Heart left ventricle (tissue), 13 donors: ENCODE results near the gene CCL2.

ENCODE experiments used
- POLR2A ChIP-seq, 2 donors: fragments of 450-650 bp; IDR thresholded peaks; one replicate each; pipeline ENCODE4 v1.6.1; 2017; ENCODE audit warnings: antibody characterized with exemption in 2 of 2, mild to moderate bottlenecking in 2 of 2, moderate library complexity in 2 of 2
- TF ChIP-seq, protein P1 (sequence below), 12 donors: fragments of 200-600 bp; sonication (generic) in 4 of 12; IDR thresholded peaks; one replicate each; pipeline versions ENCODE4 v1.5.0 to v1.8.0; 2018 to 2022; ENCODE audit warnings: antibody characterized with exemption in 12 of 12, mild to moderate bottlenecking in 5 of 12
- donor health status: ischemic (EF 13 %, LVEDD 7.1; RV severe dilation, severe dysfunction).
- donor health status: DM: no; HTN: yes; CAD: no.
- donor health status: DM: no; HTN: no; CAD: no.
- donor health status: ischemic (EF 25% LVEDD 6.9; RV normal size, moderate dysfunction).
- donor health status: ischemic (EF 25% LVEDD 5.7; RV mildly dilated, moderate dysfunction).
- donor health status: ischemic (EF 35%, LVEDD 5.7; RV mildly dilated, moderate dysfunction).
- donor health status: nonischemic (EF 11% LVEDD 7.7; RV severe dilation, severe dysfunction).
- donor health status: DM: yes; HTN: yes; CAD: no.
- donor health status: PGD.
- donor health status: ischemic (EF 29% LVEDD 5.4; RV normal size, mild dysfunction).
- donor health status: nonischemic (EF 23%, LVEDD 6.1; RV moderate dilation, normal function).

DNA sequence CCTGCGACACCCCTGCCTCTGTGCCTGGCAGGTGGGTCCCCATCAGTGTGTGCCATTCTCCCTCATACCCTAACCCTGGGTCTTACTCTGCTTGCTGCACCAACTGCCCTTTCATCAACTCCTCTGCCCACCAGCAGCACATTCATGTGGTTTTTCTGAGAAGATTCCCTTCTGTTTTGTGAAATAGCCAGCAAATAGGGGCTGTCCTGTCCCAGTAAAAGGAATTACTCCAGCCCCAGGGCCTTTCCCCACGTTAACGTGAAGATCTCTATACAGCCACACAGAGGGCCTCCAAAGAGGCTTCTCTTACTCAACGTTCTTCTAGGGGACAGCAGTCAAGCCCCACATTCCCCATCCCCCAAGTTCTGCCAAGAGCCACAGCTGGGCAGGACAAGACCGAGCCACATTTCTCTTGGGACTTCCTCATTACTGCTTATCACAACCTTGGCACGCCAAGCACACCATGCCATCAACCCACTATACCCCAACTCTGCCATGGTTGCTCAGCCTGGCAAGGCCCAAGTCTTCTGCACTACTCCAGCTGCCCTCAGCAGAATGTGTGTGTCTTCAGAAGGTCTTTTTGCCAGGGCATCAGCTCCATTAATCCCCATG, 18.7 kb upstream of the CCL2 start:
- TF ChIP-seq, protein P1, sequence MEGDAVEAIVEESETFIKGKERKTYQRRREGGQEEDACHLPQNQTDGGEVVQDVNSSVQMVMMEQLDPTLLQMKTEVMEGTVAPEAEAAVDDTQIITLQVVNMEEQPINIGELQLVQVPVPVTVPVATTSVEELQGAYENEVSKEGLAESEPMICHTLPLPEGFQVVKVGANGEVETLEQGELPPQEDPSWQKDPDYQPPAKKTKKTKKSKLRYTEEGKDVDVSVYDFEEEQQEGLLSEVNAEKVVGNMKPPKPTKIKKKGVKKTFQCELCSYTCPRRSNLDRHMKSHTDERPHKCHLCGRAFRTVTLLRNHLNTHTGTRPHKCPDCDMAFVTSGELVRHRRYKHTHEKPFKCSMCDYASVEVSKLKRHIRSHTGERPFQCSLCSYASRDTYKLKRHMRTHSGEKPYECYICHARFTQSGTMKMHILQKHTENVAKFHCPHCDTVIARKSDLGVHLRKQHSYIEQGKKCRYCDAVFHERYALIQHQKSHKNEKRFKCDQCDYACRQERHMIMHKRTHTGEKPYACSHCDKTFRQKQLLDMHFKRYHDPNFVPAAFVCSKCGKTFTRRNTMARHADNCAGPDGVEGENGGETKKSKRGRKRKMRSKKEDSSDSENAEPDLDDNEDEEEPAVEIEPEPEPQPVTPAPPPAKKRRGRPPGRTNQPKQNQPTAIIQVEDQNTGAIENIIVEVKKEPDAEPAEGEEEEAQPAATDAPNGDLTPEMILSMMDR (IDR thresholded peaks at IDR 0.05): no peak
- TF ChIP-seq POLR2A (IDR thresholded peaks at IDR 0.05): no peak
